Thymus (tissue), 14 donors: ENCODE data around the gene TAT. TPM values are rescaled to one million over a fixed set of nuclear protein-coding genes. Genes with fewer than 3 reads are reported as not detected.
A peak's percentile ranks its signal among the peaks of the same experiment; 100 is the strongest.
"Not testable (repeated sequence)": the region's sequence is repeated elsewhere in the genome, so short reads cannot be mapped to it uniquely, and the experiment has no call there.

Experiments
- DNase-seq, 9 donors: peaks; one replicate each; pipeline ENCODE4 v3.0.0-alpha.2; 2013; ENCODE audit warnings: low spot score in 9 of 9, low read depth in 6 of 9, missing footprints in 1 of 9
- H3K27ac ChIP-seq, 2 donors: one replicate each; pipeline ENCODE4 v1.5.1; 2013; ENCODE audit warnings: control low read depth in 1 of 2, low read depth in 1 of 2, low read length in 1 of 2, mild to moderate bottlenecking in 1 of 2, moderate library complexity in 1 of 2
- H3K27me3 ChIP-seq, 2 donors: one replicate each; pipeline ENCODE4 v1.5.1; 2013; ENCODE audit warnings: low read length in 1 of 2; ENCODE audit not compliant: control insufficient read depth in 2 of 2, insufficient read depth in 1 of 2
- H3K36me3 ChIP-seq, 2 donors: one replicate each; pipeline ENCODE4 v1.5.1; 2013; ENCODE audit warnings: low read length in 1 of 2, mild to moderate bottlenecking in 1 of 2, moderate library complexity in 1 of 2; ENCODE audit not compliant: control insufficient read depth in 2 of 2, insufficient read depth in 2 of 2
- H3K4me1 ChIP-seq, 2 donors: one replicate each; pipeline ENCODE4 v1.5.1; 2013; ENCODE audit warnings: low read length in 2 of 2; ENCODE audit not compliant: control insufficient read depth in 2 of 2, insufficient read depth in 2 of 2
- H3K4me3 ChIP-seq, 2 donors: one replicate each; pipeline ENCODE4 v1.5.1; 2013; ENCODE audit warnings: low read length in 2 of 2, control low read depth in 1 of 2, mild to moderate bottlenecking in 1 of 2
- H3K9me3 ChIP-seq, 2 donors: one replicate each; pipeline ENCODE4 v1.5.1; 2013; ENCODE audit warnings: low read length in 1 of 2, mild to moderate bottlenecking in 1 of 2; ENCODE audit not compliant: control insufficient read depth in 2 of 2, insufficient read depth in 1 of 2
- WGBS: extraction: QIAGEN DNeasy Blood & Tissue Kit; methylation state at CpG from one replicate; pipeline ENCODE4 v1.1.7; 2013; 5-methylcytosine and 5-hydroxymethylcytosine counted together
- long read RNA-seq, 10 donors: transcript quantifications; one replicate each; lab custom pipeline, GENCODE V29; 2026
- polyA plus RNA-seq: library from polyadenylated mRNA; stranded (reverse); fragments of 200-250 nt; gene quantifications from one replicate; pipeline ENCODE4 v1.2.3, GENCODE V29; 2013
- total RNA-seq: library from RNA; stranded (reverse); fragments of 120-200 nt; gene quantifications from one replicate; pipeline ENCODE4 v1.2.4, GENCODE V29; 2013
- donor health status: healthy.

Gene TAT
- total RNA-seq = 0.09 TPM
- 0.62 TPM for polyA plus RNA-seq
- long read RNA-seq, donor 1 = 0 reads
- long read RNA-seq, donor 2 = 0 reads
- long read RNA-seq, donor 3 = 0 reads
- long read RNA-seq, donor 4 = 0 reads
- long read RNA-seq, donor 5 = 0 reads
- long read RNA-seq, donor 6 = 0 reads
- long read RNA-seq, donor 7 = 0 reads
- long read RNA-seq, donor 8 = 0 reads
- long read RNA-seq, donor 9 = 0 reads
- long read RNA-seq, donor 10 = 0 reads

DNA sequence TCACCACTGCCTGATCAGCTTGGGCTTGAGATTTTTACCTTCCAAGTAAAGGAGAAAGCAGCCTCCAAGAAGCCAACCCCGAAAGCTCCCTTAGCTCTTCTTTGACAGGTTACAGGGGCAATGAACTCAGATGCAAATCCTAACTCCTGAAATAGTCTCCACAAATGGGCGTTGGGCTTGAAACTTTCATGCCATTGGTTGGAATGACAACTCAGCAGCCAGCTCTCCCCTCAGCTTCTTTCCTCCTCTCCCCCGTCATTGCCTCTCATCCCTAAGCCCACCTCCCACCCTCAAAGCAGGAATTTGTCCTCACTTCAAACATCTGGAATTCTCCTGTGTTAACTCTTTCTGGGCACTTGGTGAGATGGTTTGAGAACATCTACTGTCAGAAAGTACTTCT lies at the start of gene TAT:
Gene TAT, minus strand, starts transcription at position 122 of the 400 bp plus-strand sequence. CDS start 677 bp downstream, outside the sequence.
- H3K4me3 ChIP-seq = no peak within 1 kb of the TSS
- no peak for DNase-seq
- no peaks in the 10 kb centered on the region for H3K9me3 ChIP-seq
- WGBS = 49% methylated on average over 3 of the region's 3 CpGs
- no peaks in the 10 kb centered on the region for H3K36me3 ChIP-seq
- no peaks in the 10 kb centered on the region for H3K27me3 ChIP-seq
- no peak within 1 kb of the TSS for H3K27ac ChIP-seq
- no peaks in the 10 kb centered on the region for H3K4me1 ChIP-seq

DNA sequence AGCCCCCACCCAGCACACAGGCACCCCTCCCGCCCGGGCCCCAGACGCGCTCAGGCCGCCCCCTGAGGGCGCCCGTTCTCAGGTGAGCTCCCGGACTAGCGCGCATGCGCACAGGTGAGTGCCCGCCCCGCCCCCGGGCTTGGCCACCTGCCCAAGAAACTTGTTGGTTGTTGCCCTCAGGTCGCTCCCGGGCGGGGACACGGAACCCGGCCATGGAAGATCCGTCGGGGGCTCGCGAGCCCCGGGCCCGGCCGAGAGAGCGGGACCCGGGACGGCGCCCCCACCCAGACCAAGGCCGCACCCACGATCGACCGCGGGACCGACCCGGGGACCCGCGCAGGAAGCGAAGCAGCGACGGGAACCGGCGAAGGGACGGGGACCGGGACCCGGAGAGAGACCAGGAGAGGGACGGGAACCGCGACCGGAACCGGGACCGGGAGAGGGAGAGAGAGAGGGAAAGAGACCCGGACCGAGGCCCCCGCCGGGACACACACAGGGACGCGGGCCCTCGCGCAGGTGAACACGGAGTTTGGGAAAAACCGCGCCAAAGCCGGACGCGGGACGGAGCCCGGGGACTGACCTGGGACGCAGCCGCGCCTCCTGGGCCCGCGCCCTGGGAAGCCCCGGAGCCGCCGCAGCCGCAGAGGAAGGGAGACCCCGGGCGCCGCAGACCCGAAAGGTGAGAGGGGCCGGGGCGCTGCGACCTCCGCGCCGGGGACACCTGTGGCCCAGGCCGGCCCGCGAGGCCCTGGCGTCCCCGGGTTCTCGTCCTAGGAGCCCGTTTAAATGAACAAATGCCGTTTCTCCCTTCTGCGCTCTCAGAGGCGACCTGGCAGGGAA lies 49.3 kb upstream of the TAT start, which contains the start of gene MARVELD3:
Gene MARVELD3, plus strand, starts transcription at position 167 of the 840 bp plus-strand sequence. Its CDS starts 46 bp downstream, at position 213.
- Histone ChIP-seq H3K36me3 (no peaks in the 10 kb centered on the region), H3K27ac (no peak within 1 kb of the TSS), H3K4me3 (peak within 1 kb of the TSS; percentile 22 to 39), H3K27me3 (peaks cover 34 to 57% of the 10 kb centered on the region in 2 donors), H3K4me1 (peaks cover 0 to 2% of the 10 kb centered on the region in 2 donors), H3K9me3 (peaks cover 0 to 2% of the 10 kb centered on the region in 2 donors)
- peak in 1 of 9 donors; percentile 16 for DNase-seq
- WGBS = 2% methylated on average over 98 of the region's 98 CpGs

DNA sequence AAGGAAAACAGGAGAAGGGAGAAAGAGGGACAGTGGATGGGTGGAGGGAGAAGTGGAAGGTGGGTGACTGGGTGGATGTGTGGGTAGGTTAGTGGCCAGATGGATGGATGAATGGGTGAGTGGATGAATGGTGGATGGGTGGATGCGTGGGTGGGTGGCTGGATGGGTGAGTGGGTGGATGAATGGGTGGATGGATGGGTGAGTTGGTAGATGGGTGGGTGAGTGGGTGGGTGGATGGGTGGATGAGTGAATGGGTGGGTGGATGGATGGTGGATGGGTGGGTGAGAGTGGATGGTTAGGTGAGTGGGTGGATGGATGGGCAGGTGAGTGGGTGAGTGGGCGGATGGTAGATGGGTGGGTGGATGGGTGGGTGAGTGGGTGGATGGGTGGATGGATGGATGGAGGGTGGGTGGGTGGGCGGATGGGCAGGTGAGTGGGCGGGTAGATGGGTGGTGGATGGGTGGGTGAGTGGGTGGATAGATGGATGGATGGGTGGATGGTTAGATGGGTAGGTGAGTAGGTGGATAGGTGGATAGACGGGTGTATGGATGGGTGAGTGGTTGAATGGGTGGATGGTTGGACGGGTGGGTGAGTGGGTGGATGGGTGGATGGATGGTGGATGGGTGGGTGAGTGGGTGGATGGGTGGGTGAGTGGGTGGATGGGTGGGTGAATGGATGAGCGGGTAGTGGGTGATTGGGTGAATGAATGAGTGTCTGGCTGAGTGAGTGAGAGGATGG lies 48.4 kb upstream of the TAT start:
- DNase-seq = no peak
- Histone ChIP-seq H3K27ac (no peak overlapping the region), H3K27me3 (peaks cover 34 to 57% of the 10 kb centered on the region in 2 donors), H3K4me3 (no peak overlapping the region), H3K36me3 (no peaks in the 10 kb centered on the region), H3K4me1 (peaks cover 0 to 2% of the 10 kb centered on the region in 2 donors), H3K9me3 (peaks cover 0 to 2% of the 10 kb centered on the region in 2 donors)
- WGBS = 94% methylated on average over 7 of the region's 7 CpGs

DNA sequence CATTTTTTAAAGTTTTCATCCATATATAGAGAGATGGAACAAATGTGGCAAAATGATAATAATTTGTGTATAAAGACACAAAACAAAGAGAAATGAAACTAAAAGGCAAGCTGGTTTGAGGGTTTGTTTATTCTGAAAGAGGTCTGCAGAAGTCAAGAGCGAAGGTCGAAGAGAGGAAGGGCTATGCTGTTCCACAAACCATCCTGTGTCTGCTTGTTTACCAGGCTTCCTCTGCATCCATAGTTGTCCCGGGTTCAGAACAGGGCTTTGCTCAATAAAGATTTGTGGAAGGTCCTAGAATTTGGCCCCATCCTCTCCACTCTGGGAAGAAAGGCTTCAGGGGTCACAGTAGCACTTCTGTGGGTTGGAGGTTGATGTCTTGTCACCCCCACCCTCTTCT lies 46.7 kb upstream of the TAT start:
- Histone ChIP-seq H3K36me3 (no peaks in the 10 kb centered on the region), H3K4me3 (no peak overlapping the region), H3K27me3 (peaks cover 32 to 47% of the 10 kb centered on the region in 2 donors), H3K9me3 (peaks cover 0 to 2% of the 10 kb centered on the region in 2 donors), H3K27ac (no peak overlapping the region), H3K4me1 (peaks cover 0 to 2% of the 10 kb centered on the region in 2 donors)
- DNase-seq = no peak
- WGBS = 49% methylated on average over 3 of the region's 3 CpGs

DNA sequence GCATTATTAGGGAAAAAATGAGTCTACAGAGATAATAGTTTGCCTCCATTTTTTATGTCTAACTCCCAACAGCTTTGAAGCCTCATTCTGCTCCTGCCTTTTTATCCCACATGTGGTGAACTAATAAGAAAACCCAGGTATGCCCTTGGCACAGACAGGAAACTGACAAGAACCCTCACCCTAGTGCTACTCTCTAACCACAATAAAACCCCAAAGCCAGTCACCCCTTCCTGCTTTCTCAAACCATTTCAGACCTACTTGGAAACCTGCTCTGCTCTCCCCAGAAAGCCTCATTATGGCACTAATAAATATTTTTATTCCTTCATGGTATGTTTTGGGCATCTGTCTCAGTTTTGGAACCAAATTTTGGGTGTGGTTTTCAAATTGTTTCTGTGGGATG lies 45.2 kb upstream of the TAT start:
- peaks cover 23 to 32% of the 10 kb centered on the region in 2 donors for H3K27me3 ChIP-seq
- H3K4me3 ChIP-seq = no peak overlapping the region
- peaks cover 0 to 2% of the 10 kb centered on the region in 2 donors for H3K4me1 ChIP-seq

DNA sequence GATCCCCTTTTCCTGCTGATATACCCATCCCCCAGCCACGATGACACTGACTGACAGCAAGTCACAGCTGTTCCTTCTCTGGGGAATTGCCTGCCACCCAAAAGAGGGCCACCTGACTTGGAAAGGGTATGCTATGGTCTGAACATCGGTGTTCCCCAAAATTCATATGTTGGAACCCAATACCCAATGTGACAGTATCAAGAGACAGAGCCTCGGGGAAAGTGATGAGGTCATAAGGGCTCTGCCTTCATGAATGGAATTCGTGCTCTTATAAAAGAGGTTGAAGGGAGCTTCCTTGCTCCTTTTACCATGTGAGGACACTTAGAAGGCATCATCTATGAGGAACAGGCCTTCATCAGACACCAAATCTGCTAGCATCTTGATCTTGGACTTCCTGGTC lies 41.5 kb upstream of the TAT start:
- H3K9me3 ChIP-seq = no peaks in the 10 kb centered on the region
- no peak overlapping the region for H3K4me3 ChIP-seq
- DNase-seq = no peak
- H3K4me1 ChIP-seq = no peaks in the 10 kb centered on the region
- no peak overlapping the region for H3K27ac ChIP-seq
- H3K27me3 ChIP-seq = no peaks in the 10 kb centered on the region
- WGBS = 89% methylated on average over 4 of the region's 4 CpGs
- H3K36me3 ChIP-seq = no peaks in the 10 kb centered on the region

More for the DNA sequence above, 45.2 kb upstream of the TAT start:
- no peak for DNase-seq
- Histone ChIP-seq H3K9me3 (peaks cover 0 to 2% of the 10 kb centered on the region in 2 donors), H3K36me3 (no peaks in the 10 kb centered on the region), H3K27ac (no peak overlapping the region)

DNA sequence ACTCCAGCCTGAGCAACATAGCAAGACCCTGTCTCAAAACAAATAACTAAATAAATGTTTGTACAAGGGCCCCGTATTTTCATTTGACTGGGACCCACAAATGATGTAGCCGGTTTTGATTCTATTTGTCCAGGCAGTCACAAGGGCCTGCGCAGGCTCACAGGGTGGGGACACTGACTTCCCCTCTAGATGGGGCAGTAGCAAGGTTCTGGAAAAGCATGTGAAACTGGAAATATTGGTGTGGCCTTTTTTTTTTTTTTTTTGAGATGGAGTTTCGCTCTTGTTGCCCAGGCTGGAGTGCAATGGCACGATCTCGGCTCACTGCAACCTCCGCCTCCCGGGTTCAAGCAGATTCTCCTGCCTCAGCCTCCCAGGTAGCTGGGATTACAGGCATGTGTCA lies 38.1 kb upstream of the TAT start:
- not testable (repeated sequence) for H3K36me3 ChIP-seq, H3K27ac ChIP-seq, DNase-seq, H3K9me3 ChIP-seq, H3K4me3 ChIP-seq, H3K27me3 ChIP-seq, H3K4me1 ChIP-seq
- 96% methylated on average over 8 of the region's 8 CpGs for WGBS

DNA sequence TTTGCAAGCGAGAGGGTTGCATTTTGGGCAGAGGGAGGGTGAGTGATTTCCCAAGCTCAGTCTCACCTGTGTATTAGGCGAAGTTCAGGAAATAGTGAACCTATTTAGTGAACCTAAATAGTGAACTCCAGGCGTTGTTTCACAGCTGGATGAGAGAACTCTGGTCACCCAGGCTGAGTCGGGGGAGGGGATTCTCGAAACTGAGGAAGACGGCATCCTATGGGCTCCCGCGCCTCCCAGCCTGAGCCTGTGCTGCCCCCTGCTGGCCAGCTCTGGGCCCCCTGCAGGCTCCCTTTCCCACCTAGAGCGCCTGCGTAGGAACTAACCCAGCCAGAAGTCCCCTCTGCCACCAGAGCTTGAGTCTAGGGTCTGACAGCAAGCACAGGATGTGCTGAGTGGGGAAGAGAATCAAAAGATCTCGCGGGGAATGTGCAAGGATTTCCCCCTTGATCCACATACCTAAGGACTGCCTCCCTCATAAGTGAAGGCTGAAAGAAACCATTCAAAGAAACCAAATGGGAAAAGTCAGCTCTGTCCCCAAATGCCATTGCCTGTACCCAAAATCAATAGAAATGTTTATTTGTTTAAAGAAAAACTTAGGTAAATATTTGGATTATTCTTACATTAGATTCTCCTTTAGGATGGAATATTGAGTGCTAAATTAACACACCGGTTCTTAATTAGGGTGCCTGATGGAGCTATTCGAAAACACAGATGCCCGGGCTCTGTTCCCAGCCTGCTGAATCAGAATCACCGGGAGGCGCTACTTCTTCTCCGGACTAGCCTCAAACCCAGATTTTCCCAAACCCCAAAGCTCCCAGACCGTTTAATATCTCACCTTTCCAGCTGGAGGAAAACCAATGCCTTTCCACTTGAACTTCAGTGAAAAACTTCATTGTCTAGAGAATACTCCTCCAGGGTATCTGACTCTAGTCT lies 34.3 kb upstream of the TAT start:
- peak in 8 of 9 donors; percentile 8 to 75 (median 46) for DNase-seq
- Histone ChIP-seq H3K4me1 (no peaks in the 10 kb centered on the region), H3K4me3 (no peak overlapping the region), H3K27me3 (peaks cover 0 to 6% of the 10 kb centered on the region in 2 donors), H3K27ac (no peak overlapping the region), H3K36me3 (no peaks in the 10 kb centered on the region), H3K9me3 (no peaks in the 10 kb centered on the region)
- 19% methylated on average over 19 of the region's 19 CpGs for WGBS
